Activated CD8-positive, alpha-beta T cell treated with anti-CD3 and anti-CD28 coated beads for 36 hours (primary cell): ENCODE data around the gene DAB1. TPM values are rescaled to one million over a fixed set of nuclear protein-coding genes. Genes with fewer than 3 reads are reported as not detected.

ENCODE experiments used
- ATAC-seq: fragments of 200-7000 bp; cut with Tn5 transposase; one replicate; pipeline ENCODE4 v1.10.0; 2021; ENCODE audit warnings: mild to moderate bottlenecking, moderate library complexity
- CTCF ChIA-PET: fragments of 350-600 bp; sonication (Branson Sonifier 250); formaldehyde crosslinking; loops from one replicate; lab custom pipeline; 2021; ENCODE audit warnings: antibody characterized with exemption; lab: Charles Lee
- POLR2A ChIA-PET: fragments of 350-600 bp; sonication (Branson Sonifier 250); formaldehyde crosslinking; loops from one replicate; lab custom pipeline; 2021; ENCODE audit warnings: antibody characterized with exemption; lab: Charles Lee
- DNase-seq: peaks from one replicate; pipeline ENCODE4 v3.0.0-alpha.2; 2020
- H3K27ac Mint-ChIP-seq: one replicate; pipeline ENCODE4 v1.8.0; 2021; ENCODE audit warnings: mild to moderate bottlenecking, mixed read lengths
- H3K27me3 Mint-ChIP-seq: one replicate; pipeline ENCODE4 v1.8.0; 2021; ENCODE audit warnings: mixed read lengths
- H3K36me3 Mint-ChIP-seq: one replicate; pipeline ENCODE4 v1.8.0; 2021; ENCODE audit warnings: low read depth, mixed read lengths
- H3K4me1 Mint-ChIP-seq: one replicate; pipeline ENCODE4 v1.8.0; 2021; ENCODE audit warnings: low read depth, mixed read lengths
- H3K4me3 Mint-ChIP-seq: one replicate; pipeline ENCODE4 v1.8.0; 2021; ENCODE audit warnings: mild to moderate bottlenecking, moderate library complexity, mixed read lengths
- H3K9me3 Mint-ChIP-seq: one replicate; pipeline ENCODE4 v1.8.0; 2021; ENCODE audit warnings: mixed read lengths
- CTCF ChIP-seq: fragments of 200-600 bp; IDR thresholded peaks from one replicate; pipeline ENCODE4 v1.8.0; 2022; ENCODE audit warnings: antibody characterized with exemption, mild to moderate bottlenecking
- intact Hi-C: fragments of 100-400 bp; cut with micrococcal nuclease; formaldehyde crosslinking; loops from one replicate; pipeline ENCODE4 v1.10.0; 2022
- total RNA-seq, 2 experiments: library from RNA; stranded (reverse); gene quantifications; one replicate each; pipeline ENCODE4 v1.2.3, GENCODE V29; 2021

Gene DAB1
- total RNA-seq, 2 experiments from 2014 or later = not detected

GRCh38 chr1:57324388-57324787, 99.5 kb downstream of the DAB1 start:
- POLR2A ChIA-PET = no interaction called here
- intact Hi-C loops = no loop called here
- H3K9me3 Mint-ChIP-seq = no peaks in the 10 kb centered on the region
- H3K4me1 Mint-ChIP-seq = no peaks in the 10 kb centered on the region
- TF ChIP-seq CTCF = no peak
- H3K4me3 Mint-ChIP-seq = no peak overlapping the region
- no peak for DNase-seq
- ATAC-seq = no peak
- peaks cover 2% of the 10 kb centered on the region for H3K27me3 Mint-ChIP-seq
- CTCF ChIA-PET = no interaction called here
- no peaks in the 10 kb centered on the region for H3K36me3 Mint-ChIP-seq
- no peak overlapping the region for H3K27ac Mint-ChIP-seq

GRCh38 chr1:57321776-57322175, 102.1 kb downstream of the DAB1 start:
- no peak for TF ChIP-seq CTCF
- ChIA-PET CTCF (no interaction called here), POLR2A (no interaction called here)
- H3K27me3 Mint-ChIP-seq = peaks cover 2% of the 10 kb centered on the region
- H3K27ac Mint-ChIP-seq = no peak overlapping the region
- intact Hi-C loops = no loop called here
- no peaks in the 10 kb centered on the region for H3K4me1 Mint-ChIP-seq
- H3K9me3 Mint-ChIP-seq = no peaks in the 10 kb centered on the region
- no peak overlapping the region for H3K4me3 Mint-ChIP-seq
- DNase-seq = no peak
- H3K36me3 Mint-ChIP-seq = no peaks in the 10 kb centered on the region
- no peak for ATAC-seq

- Mint-ChIP-seq H3K27ac (no peak overlapping the region), H3K36me3 (no peaks in the 10 kb centered on the region), H3K4me1 (no peaks in the 10 kb centered on the region), H3K27me3 (peaks cover 2% of the 10 kb centered on the region), H3K4me3 (no peak overlapping the region), H3K9me3 (no peaks in the 10 kb centered on the region)
- no peak for ATAC-seq
- ChIA-PET POLR2A (no interaction called here), CTCF (no interaction called here)
- no peak for TF ChIP-seq CTCF
- no peak for DNase-seq
- intact Hi-C loops = no loop called here
Observed at GRCh38 chr1:57319791-57320190, 104.1 kb downstream of the DAB1 start.

GRCh38 chr1:57319165-57319564, 104.7 kb downstream of the DAB1 start:
- intact Hi-C loops = no loop called here
- no peak for ATAC-seq
- no peak for DNase-seq
- ChIA-PET POLR2A (no interaction called here), CTCF (no interaction called here)
- Mint-ChIP-seq H3K27ac (no peak overlapping the region), H3K36me3 (no peaks in the 10 kb centered on the region), H3K4me3 (no peak overlapping the region), H3K4me1 (no peaks in the 10 kb centered on the region), H3K27me3 (peaks cover 2% of the 10 kb centered on the region), H3K9me3 (no peaks in the 10 kb centered on the region)
- TF ChIP-seq CTCF = no peak

GRCh38 chr1:57316861-57317260, 107.0 kb downstream of the DAB1 start:
- no peaks in the 10 kb centered on the region for H3K36me3 Mint-ChIP-seq
- peaks cover 2% of the 10 kb centered on the region for H3K27me3 Mint-ChIP-seq
- POLR2A ChIA-PET = no interaction called here
- no peaks in the 10 kb centered on the region for H3K9me3 Mint-ChIP-seq
- H3K4me1 Mint-ChIP-seq = no peaks in the 10 kb centered on the region
- CTCF ChIA-PET = no interaction called here
- ATAC-seq (no peak), DNase-seq (no peak)
- H3K27ac Mint-ChIP-seq = no peak overlapping the region
- intact Hi-C loops = no loop called here
- no peak overlapping the region for H3K4me3 Mint-ChIP-seq
- TF ChIP-seq CTCF = no peak
